T1000 (cell line): ENCODE measurements around the gene MUC6.

Source experiments
- DNase-seq: peaks from one replicate; lab custom pipeline; 2025; ENCODE audit warnings: mixed read lengths; lab: John Stamatoyannopoulos, UW

MUC6 gene

DNA sequence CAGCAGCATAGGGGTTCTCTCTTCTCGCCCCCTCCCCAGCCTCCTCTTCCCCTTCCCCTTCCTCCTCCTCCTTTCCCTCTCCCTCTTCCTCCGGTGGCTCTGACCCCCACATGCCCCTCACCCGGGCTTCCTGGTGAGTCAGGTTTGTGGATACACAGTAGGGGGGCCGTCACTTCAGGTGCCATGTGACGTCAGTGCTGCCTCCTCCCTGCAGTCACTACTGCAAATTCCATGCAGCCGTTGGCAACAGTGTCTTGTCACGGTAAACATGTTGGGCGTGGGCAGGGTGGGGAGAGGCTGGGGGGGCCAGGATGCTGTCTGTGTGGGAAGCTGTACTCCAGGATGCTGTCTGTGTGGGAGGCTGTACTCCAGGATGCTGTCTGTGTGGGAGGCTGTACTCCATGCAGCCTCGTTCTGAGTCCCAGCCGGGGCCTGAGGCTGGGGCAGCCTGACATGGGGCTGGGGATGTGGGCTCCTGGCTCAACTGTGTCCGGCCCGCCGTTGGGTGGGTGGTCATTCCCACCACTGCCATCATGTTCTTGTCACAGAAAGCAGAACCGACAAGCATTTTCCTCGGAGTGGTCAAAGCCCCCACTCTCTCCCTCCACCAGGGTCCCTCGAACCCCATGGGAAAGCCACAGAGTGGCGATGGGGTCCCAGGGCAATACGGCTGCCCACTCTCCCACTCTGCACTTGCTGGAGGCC is 35.8 kb upstream of the MUC6 start:
- no peak for DNase-seq

DNA sequence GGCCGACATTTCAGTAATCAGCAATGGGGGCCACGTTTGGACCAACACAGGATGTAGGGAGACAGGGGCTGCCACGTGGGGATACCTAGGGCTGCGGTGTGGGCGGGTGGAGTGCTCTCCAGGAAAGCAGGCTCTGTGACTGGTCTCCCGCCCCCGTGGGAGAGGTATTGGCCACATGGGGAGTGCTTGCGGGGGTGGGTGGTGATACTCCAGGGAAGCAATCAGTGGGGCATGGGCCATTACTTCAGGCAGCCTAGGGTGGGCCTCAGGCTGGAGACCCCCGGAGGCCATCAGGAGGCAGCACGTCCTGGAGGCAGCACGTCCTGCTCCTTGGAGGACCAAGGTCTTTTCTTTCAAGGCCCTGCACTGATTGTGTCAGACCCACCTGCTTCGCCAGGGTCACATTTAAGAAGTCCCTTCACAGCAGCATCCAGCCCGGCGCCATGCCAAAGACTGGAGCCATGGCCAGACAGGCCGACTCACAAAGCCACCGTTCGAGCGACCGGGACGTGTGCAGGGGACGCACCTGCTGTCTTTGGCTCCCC is 35.1 kb upstream of the MUC6 start:
- no peak for DNase-seq

DNA sequence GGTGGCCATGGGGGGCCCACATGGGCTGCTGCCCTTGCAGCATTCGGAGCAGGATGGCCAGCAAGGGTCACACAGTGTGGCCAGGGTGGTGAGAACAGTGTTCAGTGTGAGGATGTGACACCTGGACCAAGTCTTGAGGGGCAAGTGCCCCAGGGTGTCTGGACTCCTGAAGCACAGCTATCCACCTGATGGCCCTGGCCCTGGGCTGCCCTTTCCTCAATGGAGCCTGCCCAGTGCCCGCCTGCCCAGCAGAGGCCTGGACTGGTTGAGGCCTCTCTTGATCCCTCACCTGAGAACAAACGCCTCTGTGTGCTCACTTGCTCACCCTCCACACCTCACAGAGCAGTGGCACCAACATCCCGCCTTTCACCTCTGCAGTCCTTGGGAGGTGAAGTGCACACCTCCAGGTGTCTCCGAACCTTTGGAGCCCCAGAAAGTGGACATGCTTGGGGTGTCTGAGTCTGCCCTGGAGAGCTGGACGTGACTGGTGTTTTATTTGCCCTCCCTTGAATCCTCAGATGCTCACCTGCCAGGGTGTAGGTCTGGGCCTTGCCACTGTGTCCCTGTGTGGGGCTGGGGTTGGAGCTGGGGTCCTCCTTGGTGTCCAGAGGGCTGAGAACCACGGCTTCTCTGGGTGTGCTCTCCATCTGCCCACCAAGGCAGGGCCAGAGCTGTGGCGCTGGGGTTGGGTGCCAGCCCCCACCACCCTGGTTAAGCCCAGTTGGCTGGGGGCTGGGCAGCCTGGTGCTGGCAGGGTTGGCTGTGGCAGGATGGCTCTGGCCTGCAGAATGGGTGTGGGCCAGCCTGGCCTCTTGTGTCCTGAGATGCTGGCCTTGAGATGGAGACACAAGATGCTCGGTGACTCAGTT is 34.3 kb upstream of the MUC6 start:
- no peak for DNase-seq

DNA sequence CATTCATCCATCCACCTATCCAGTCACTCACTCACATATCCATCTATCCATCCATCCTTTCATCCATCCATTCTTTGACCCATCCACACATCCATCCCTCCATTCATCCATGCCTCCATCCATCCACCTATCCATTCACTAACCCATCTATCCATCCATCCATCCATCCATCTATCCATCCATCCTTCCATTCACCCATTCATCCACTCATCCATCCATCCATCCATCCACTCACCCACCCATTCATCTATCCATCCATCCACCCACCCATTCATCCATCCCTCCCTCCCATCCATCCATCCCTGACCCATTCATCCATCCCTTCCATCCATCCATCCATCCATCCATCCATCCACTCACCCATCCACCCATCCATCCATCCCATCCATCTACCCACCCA is 33.2 kb upstream of the MUC6 start:
- DNase-seq = no peak

DNA sequence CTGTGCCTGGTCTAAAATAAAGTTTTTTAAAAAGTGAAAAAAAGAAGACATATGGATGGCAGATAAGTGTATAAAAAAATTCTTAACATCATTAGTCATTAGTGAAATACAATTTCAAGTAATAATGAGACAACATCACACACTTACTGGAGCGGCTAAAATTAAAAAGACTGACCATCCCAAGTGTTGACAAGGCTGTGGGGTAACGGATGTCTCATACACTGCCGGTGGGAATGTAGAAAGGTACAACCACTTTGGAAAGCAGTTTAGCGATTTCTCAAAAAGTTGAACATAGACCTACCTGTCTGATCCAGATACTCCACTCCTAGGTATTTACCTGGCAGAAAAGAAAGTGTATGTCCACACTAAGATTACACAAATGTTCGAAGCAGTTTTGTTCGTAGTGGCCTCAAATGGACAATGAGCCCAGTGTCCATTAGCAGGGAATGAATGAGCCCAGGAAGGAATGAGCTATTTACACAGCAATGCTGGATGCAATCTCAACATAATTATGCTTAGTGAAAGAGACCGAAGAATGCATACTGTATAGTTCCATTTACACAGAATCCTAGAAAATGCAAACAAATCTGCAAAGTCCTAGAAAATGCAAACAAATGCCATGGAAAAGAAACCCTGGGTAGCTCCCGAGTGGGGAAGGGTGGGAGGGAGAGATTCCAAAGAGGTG is 31.4 kb upstream of the MUC6 start:
- DNase-seq = no peak

DNA sequence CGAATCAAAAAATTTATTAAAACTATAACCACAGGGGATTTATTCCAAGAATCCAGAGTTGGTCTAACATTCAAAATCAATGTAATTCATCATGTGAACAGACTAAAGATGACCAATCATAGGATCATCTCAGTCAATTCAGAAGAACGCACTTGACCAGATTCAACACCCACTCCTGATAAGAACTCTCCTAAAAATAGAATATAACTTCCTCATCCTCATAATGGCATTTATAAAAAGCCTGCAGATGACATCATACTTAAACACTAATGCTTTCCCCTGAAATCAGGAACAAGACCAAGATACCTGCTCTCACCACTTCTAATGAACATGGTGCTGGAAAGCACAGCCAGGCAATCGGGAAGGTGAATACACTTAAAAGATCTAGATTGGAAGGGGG is 27.6 kb upstream of the MUC6 start:
- no peak for DNase-seq

DNA sequence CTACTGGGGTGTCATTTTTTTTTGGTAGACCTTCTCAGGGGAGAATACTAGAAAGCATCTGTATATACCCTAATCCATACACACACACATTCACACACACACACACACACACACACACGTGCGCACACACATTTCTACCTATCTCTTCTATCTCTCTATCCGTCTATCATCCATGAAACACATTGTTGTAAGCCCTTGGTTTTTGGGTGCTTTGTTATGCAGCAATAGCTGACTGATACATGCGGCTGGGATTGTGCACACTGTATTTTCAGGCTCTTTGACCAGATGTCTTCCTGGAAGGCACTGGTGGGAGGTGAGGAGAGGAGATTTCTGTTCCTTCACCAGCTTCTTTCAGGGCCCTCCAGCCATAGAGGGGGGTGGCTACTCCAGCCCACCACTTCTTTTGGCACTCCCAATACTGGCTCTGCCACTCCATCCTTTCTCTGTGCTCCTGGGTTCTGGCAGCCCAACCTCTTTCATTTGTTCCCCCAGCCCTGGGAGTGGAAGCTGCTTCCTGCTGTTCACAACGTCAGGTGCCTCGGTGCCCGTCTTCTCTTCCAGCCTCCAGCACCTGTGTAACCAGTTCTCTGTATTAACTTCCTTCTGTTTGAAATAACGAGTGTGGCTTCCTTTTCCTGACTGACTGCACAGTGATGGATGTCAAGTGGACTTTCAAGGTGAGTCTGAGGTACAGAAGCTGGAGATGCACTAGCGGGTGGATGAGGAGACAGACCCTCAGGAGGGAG is 25.7 kb upstream of the MUC6 start:
- DNase-seq = no peak

DNA sequence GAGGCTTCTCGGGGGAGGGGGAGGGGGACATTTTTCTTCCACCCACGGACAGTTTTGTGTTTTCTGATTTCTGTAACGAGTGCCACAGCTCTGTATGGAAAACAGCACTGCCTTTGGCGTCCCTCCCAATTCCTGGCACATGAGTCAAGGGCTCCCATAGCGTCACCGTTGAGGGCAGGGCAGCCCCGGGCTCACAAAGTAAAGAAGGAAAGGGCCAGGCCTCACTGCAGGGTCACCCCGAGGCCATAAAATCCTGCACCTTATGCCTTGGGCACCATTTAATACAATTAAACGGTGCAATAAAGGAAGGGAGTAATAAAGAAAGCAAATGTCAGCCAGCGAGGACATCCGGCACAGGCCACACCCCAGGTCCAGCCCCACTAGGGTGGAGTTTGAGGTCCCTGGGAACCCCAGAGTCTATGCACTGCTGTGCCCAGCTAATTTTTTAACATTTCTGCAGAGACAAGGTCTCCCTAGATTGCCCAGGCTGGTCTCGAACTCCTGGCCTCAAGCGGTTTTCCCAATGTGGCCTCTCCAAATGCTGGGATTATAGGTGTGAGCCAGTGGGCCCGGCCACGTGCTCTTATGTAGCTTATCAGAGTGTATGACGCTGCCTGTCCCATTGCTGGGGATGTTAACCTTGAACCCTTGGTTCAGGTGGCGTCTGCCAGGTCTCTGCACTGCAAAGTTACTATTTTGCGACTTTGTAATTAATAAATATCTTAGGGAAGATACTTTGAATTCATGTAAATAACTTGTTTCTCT is 24.5 kb upstream of the MUC6 start:
- peak; percentile 69 for DNase-seq

DNA sequence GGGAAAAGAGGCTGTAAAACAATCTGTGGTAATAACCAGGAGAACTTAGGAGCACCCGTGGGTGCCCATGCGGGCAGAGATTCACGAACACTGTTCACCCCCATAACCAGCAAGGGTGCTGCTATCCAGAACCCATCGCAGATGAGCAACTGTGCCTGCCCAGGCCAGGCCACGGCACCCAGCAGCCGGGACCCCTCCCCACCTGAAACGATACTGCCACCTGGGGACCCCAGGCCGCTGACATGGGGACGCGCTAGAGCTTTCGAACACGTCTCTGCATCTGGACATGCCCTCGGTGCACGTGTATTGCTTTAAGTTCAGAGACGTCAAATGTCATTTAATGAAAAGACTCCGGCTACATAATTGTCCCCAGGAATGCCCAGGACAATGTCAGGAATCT is 23.9 kb upstream of the MUC6 start:
- DNase-seq = no peak

DNA sequence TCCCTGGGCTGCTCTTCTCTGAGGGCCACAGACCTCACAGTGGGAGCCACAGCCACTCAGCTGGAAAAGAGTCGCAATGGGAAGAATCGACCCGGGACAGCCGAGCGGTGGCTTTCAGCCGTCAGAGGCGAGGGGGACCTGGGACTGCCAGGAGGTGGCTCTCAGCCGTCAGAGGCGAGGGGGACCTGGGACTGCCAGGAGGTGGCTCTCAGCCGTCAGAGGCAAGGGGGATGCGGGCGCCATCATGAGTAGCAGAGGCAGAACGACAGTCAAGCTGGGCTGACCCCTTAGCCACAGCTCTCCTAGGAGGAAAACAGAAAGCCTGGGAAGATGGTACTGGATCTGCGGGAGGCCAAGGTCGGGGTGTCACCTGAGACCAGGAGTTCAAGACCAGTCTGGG is 23.2 kb upstream of the MUC6 start:
- no peak for DNase-seq

DNA sequence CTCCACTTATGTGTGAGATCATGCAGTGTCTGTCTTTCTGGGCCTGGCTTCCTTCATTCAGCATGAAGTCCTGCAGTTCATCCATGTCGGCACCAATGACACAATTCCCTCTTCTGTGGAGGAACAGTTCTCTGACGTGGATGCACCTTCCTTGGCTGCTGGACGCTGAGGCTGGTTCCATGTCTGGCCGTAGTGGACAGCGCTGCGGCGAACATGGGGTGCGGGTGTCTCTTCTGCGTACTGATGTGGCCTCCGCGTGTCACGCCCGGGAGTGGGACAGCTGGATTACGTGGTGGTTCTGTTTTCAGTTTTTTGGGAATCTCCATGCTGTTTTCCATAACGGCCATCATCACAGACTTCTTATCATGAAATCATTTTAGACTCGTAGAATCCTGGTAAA is 21.3 kb upstream of the MUC6 start:
- no peak for DNase-seq

DNA sequence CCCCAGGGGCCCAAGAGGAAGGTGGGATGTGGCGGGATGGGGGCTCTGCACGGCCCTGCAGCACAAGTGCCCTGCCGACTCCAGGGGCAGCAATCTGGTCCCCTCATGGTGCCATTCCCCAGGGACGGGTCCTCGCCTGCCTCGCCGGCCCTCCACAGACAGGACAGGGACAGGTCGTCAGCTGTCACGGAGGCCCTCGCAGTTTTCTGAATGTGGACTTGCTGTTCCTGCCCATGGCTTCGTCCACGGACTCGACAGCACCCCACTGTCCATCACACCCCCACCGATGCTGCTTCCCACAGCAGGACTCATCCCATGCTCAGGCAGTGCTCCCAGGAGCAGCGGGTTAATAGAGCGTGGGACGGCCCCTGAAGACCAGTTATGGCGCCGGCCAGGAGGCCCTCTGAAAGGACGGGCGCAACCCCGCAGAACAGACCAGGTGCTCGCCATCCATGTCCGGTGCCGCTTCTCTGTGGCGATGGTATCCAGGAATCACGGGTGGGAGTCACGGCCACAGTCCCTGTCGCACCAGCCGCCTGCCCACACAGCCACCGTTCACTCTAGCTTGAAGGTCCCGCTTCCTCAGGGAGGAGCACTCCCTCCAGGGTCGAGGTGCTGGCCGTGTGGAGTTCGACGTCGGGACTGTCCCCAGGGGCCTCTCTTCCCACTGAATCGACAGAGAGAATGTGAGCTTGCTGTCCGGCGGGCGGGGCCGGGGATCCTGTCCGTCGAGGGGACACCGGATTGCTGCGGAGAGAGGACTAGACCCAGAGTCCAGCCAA is 19.7 kb upstream of the MUC6 start:
- DNase-seq = no peak

DNA sequence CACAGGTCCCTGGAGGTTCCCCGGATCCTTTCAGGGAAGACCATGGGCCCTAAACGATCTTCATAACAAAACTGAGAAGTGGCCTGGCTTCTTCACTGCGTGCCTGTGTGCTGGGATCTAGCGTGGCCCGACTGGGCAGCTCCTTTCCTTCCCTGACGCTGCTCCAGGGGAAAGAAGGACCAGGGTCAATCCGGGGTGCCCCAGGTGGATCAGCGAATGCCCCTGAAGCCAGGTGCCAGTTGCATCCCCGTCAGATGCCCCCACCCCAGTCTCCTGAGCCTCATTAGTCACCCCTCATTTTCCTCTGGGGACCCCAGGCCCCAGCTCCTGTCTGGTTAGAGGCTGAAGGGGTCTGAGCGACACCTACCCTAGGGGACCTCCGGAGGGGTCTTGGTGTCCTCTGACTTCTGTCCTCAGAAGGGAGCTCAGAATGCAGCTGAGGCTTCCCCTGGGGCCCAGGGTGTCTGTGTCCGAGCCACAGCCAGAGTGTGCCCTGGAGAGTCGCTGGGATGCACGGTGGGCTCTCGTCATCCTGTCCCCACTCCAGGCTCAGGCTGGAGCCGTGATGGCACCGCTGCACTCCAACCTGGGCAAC is 18.7 kb upstream of the MUC6 start:
- DNase-seq = no peak

DNA sequence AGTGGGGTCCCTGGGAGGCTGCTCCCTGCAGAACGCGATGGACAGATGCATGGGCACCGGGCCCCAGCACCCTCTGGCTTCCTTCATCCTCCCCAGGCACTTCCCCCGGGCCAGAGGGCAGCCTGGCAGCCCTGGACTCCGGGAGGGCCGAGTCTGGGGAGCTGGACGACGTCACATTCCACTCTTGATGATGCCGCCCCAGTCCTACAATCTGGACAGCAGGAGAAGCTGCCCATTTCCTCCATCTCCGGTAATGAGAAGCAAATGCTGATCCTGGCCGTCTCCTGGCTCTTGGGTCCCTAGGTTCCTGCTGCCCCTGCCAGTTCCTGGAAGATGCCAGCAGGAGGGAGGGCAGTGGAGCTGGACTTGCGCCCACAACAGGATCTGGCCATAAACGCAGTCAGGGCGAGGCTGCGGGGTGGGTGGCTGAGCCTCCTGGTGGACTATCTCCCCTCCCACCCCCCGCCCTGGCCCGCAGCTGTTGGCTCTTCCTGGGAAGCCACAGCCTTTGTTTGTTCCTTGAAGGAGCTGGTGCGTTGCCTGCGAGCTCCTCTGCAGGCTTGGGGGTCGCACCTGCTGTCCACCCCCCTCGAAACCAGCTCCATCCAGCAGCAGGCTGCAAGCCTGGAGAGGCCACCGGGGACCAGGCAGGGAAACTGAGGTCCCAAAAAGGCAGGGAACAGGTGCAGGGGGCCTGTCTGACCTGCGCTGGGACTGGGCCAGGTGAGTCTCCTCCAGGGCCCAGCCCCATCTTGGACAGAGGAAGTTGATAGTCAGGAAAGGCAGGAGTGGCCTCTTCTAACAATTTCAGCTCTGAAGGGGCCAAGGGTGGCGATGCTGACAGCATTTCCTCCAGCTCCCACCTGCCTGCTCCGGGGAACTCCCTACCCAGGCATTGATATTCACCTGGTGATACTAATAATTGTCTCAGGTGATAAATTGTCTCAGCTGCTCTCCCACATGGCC is 17.9 kb upstream of the MUC6 start:
- DNase-seq = no peak

DNA sequence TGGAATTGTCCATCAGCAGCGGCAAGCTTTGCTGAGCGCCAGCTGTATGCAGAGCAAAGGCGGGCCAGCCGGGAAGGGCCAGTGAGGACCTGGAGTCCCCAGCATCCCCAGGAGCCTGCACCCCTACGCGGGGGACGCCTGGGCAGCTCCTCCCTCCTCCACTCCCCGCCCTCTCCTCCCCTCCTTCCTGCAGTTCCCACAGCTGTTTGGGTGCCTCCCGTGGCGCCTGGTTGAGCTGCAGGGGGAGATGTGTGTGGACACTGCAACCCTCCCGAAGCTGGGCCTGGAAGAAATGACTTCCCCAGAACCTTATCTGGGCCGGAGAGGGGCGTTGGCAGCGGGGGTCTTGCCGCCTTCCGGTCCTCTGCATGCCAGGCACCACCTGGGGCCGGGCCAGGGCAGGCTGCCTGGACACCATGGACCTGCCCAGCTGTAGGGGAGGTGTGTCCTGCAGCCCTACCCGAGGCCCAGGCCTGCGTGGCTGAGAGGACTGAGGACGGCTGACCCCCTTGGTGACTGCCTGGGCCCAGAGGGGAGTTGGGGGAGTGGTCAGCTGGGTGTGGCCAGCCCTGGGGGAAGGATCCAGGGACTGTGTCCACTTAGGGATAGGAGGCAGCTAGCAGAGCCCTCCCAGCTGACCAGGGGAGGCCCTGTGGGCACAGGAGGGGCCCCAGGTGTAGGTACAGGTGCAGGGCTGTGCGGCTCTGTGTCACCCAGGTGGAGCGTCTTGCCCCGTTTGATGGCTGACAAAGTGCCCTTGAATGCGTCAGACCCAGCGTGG is 16.8 kb upstream of the MUC6 start:
- no peak for DNase-seq

DNA sequence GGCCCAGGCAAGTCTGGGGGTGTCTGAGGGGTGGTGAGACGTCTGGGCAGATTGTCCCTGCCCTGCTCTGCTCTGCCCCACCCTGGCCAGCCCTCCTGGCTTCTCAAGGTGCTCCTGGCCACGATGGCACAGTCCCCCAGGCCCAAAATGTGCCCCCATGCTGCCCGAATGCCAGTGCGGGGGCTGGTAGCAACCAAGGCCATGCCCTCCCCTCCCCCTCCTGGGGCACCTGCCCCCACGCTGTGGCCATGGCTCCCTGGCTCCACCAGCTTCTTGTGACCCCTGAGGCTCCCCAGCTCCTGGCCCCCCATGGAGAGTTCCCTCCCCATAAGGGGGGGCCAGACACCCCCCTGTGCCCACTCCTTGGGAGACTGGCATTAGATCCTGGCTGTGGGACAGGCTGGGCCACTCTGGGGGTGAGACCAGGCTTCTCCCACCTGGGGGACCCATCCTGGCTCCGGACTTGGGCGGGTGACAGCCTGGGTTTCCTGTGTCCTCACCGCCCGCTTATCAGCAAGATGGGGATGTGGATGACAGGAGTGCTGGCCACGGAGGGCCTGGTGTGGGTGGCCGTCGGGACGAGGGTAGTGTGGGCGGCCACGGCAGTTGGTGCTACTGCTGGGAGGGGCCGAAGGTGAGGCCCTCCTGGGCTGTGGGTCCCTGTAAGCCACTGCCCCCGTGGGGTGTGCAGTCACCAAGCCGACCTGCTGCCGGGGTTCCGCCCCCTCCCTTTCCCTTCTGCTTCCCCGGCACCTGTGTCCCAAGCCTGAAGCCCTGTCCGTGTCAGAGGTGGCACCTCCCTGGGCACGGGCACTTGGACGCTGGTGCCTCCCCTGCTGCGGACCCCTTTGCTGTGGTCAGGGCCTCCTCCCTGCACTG is 15.9 kb upstream of the MUC6 start:
- no peak for DNase-seq
